Uterus (tissue), 4 donors: ENCODE data around the gene DAB2IP. TPM values are rescaled to one million over a fixed set of nuclear protein-coding genes. Genes with fewer than 3 reads are reported as not detected.

ENCODE experiments used
- DNase-seq, 2 donors: peaks; one replicate each; pipeline ENCODE4 v3.0.0-alpha.2; 2019 to 2020
- H3K27ac ChIP-seq, 2 donors: fragments of 200-600 bp; sonication (generic); 1 replicate in 1 of 2; 2 replicates in 1 of 2; pipeline ENCODE4 v1.5.1; 2016 to 2018
- H3K27me3 ChIP-seq, 2 donors: fragments of 200-600 bp; sonication (generic); one replicate each; pipeline ENCODE4 v1.5.1; 2018 to 2019; ENCODE audit warnings: control low read depth in 1 of 2
- H3K36me3 ChIP-seq, 2 donors: fragments of 200-600 bp; sonication (generic); one replicate each; pipeline ENCODE4 v1.5.1; 2019; ENCODE audit warnings: control low read depth in 1 of 2
- H3K4me1 ChIP-seq, 2 donors: fragments of 200-600 bp; sonication (generic); one replicate each; pipeline ENCODE4 v1.5.1; 2018 to 2019; ENCODE audit warnings: control low read depth in 1 of 2
- H3K4me3 ChIP-seq, 2 donors: fragments of 200-600 bp; sonication (generic); 1 replicate in 1 of 2; 2 replicates in 1 of 2; pipeline ENCODE4 v1.5.1; 2018 to 2019; ENCODE audit warnings: mild to moderate bottlenecking in 1 of 2
- H3K9me3 ChIP-seq, 2 donors: fragments of 200-600 bp; sonication (generic); one replicate each; pipeline ENCODE4 v1.5.1; 2019; ENCODE audit warnings: control low read depth in 1 of 2
- POLR2A ChIP-seq, 2 donors: fragments of 450-650 bp; IDR thresholded peaks; one replicate each; pipeline ENCODE4 v1.6.1; 2016; ENCODE audit warnings: antibody characterized with exemption in 2 of 2, mild to moderate bottlenecking in 1 of 2, moderate library complexity in 1 of 2
- intact Hi-C: fragments of 100-400 bp; cut with DNase I; formaldehyde crosslinking; loops from one replicate; pipeline ENCODE4 v1.15.1; 2023; ENCODE audit warnings: low total_unique reads
- total RNA-seq, 4 donors: library from RNA; depleted of rRNA in 3 of 4; stranded (reverse); fragments of >200 nt in 3 of 4; gene quantifications; one replicate each; pipeline versions ENCODE4 v1.1.0 to v1.2.4, GENCODE V29; 2014 to 2023
- TF ChIP-seq, protein P1 (sequence below), 4 experiments: fragments of 200-600 bp in 2 of 4; fragments of 450-650 bp in 2 of 4; sonication (generic) in 2 of 4; IDR thresholded peaks; one replicate each; pipeline ENCODE4 v1.5.1; 2016 to 2019; ENCODE audit warnings: antibody characterized with exemption in 4 of 4, mild to moderate bottlenecking in 2 of 4, moderate library complexity in 1 of 4
- donor health status: DM: yes; HTN: yes; CAD: no.

Gene DAB2IP
- total RNA-seq, 4 donors from 2014 or later: 22.0 to 139 (median 31.6) TPM

DNA sequence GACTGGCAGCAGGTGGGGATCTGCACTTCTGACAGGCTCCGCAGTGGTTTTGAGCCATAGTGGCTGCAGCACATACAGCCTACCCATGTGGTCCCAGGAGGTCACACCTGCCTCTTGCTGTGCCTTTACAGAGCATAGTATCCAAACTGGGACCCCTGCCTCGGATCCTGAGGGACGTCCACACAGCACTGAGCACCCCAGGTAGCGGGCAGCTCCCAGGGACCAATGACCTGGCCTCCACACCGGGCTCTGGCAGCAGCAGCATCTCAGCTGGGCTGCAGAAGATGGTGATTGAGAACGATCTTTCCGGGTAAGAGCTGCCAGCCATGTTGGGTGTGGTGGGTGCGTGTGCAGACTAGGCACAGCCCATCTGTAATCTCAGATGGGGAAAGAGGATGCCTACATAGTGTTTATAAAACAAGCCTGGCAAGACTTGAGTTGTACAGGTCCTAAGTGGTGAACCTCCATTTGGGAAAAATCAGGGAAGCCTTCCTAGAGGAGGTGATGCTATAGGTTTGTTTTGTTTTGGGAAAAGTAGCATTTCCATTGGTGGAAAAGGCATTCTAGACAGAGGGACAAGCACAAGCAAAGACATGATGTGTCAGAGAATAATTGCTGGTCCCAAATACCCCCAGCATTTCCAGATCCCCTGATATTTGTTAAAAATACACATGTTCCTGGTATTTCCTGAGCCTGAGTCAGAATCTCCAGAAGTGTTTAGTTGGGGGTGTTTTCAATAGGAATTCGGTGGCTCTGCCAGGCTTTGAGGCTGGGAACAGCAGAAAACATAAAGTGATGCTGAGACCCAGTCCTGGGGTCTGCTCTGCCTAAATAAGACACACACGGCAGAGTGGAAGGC is 119.2 kb downstream of the DAB2IP start:
- Histone ChIP-seq H3K36me3 (no peaks in the 10 kb centered on the region), H3K27ac (peak overlapping the region; percentile 89)

DNA sequence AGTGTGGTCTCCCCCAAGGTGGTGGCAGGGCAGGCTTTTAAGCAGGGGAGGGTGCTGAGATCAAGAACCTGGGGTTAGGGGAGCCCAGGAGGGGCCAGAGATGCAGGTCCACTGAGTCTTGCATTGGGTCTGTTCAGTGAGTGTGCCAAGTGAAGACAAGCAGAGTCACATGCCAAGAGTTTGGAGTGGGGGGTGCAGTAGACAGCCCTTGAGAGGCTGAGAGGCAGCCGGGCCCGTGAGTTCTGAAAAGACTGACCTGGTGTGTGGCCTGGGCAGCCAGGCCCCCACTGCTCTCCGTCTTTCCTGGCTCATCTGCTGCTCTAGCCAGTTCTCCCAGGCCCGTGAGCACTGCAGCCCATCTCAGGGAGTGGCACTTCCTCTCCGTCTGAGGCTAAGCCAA is 120.0 kb downstream of the DAB2IP start:
- peak; percentile 53 to 74 for DNase-seq
- H3K4me3 ChIP-seq: no peak overlapping the region
- intact Hi-C loops: no loop called here

More for the DNA sequence above, 119.2 kb downstream of the DAB2IP start:
- no peak overlapping the region for H3K4me3 ChIP-seq
- DNase-seq: no peak
- H3K9me3 ChIP-seq: no peaks in the 10 kb centered on the region
- H3K4me1 ChIP-seq: peaks cover 4 to 27% of the 10 kb centered on the region in 2 donors
- TF ChIP-seq, protein P1, sequence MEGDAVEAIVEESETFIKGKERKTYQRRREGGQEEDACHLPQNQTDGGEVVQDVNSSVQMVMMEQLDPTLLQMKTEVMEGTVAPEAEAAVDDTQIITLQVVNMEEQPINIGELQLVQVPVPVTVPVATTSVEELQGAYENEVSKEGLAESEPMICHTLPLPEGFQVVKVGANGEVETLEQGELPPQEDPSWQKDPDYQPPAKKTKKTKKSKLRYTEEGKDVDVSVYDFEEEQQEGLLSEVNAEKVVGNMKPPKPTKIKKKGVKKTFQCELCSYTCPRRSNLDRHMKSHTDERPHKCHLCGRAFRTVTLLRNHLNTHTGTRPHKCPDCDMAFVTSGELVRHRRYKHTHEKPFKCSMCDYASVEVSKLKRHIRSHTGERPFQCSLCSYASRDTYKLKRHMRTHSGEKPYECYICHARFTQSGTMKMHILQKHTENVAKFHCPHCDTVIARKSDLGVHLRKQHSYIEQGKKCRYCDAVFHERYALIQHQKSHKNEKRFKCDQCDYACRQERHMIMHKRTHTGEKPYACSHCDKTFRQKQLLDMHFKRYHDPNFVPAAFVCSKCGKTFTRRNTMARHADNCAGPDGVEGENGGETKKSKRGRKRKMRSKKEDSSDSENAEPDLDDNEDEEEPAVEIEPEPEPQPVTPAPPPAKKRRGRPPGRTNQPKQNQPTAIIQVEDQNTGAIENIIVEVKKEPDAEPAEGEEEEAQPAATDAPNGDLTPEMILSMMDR (IDR thresholded peaks at IDR 0.05): no peak
- TF ChIP-seq POLR2A (IDR thresholded peaks at IDR 0.05): no peak
- intact Hi-C loops: no loop called here
- H3K27me3 ChIP-seq: no peaks in the 10 kb centered on the region

DNA sequence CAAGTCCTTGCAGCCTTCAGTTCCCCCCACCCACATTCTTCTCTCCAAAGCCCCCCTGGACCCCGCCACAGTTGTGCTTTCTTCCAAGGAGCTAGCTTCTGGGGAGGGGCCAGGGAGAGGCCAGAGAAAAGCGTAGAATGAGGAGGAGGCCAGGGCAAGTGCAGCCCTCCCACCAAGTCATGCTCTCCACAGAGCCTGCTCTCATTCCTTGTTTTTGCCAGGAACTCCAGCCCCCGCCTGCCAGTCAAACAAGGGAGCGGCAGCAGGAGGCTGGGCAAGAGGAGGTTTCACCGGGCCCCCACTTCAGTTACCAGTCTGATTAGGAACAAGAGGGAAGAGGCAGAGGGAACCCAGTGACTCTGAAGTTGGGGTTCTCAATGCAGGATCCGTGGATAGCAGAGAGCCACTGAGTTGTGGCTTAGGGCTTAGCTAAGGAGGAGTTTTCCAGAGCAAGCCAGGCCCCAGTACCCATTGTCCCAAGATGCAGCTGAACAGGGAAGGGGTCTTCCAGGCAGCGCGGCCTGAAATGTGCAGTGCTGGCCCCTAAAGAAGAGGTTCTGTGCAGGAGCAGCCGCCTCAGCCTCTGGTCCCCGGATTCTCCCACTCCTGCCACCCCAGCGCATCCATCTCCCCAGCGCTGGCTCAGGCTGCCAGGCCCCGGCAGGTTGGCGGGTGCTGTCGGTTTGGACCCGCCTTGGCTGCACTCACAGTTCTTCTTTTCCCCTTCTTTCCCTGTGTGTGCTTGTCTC is 120.6 kb downstream of the DAB2IP start:
- Histone ChIP-seq H3K9me3 (no peaks in the 10 kb centered on the region), H3K36me3 (no peaks in the 10 kb centered on the region), H3K27ac (peak overlapping the region; percentile 89), H3K4me3 (no peak overlapping the region), H3K27me3 (no peaks in the 10 kb centered on the region), H3K4me1 (peaks cover 4 to 27% of the 10 kb centered on the region in 2 donors)
- intact Hi-C loops: no loop called here
- DNase-seq: peak; percentile 70 to 81
- no peak for TF ChIP-seq POLR2A (IDR thresholded peaks at IDR 0.05)
- TF ChIP-seq, protein P1 (IDR thresholded peaks at IDR 0.05): no peak

More for the DNA sequence above, 120.0 kb downstream of the DAB2IP start:
- Histone ChIP-seq H3K36me3 (no peaks in the 10 kb centered on the region), H3K27me3 (no peaks in the 10 kb centered on the region), H3K4me1 (peaks cover 4 to 27% of the 10 kb centered on the region in 2 donors), H3K9me3 (no peaks in the 10 kb centered on the region), H3K27ac (peak overlapping the region; percentile 89)
- TF ChIP-seq POLR2A (IDR thresholded peaks at IDR 0.05): no peak
- TF ChIP-seq, protein P1 (IDR thresholded peaks at IDR 0.05): no peak

DNA sequence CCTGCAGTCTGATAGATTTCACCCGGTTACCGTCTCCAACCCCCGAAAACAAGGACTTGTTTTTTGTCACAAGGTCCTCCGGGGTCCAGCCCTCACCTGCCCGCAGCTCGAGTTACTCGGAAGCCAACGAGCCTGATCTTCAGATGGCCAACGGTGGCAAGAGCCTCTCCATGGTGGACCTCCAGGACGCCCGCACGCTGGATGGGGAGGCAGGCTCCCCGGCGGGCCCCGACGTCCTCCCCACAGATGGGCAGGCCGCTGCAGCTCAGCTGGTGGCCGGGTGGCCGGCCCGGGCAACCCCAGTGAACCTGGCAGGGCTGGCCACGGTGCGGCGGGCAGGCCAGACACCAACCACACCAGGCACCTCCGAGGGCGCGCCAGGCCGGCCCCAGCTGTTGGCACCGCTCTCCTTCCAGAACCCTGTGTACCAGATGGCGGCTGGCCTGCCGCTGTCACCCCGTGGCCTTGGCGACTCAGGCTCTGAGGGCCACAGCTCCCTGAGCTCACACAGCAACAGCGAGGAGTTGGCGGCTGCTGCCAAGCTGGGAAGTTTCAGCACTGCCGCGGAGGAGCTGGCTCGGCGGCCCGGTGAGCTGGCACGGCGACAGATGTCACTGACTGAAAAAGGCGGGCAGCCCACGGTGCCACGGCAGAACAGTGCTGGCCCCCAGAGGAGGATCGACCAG is 121.3 kb downstream of the DAB2IP start:
- Histone ChIP-seq H3K9me3 (no peaks in the 10 kb centered on the region), H3K27ac (peak overlapping the region; percentile 89), H3K4me3 (no peak overlapping the region), H3K36me3 (no peaks in the 10 kb centered on the region), H3K27me3 (no peaks in the 10 kb centered on the region), H3K4me1 (peaks cover 4 to 27% of the 10 kb centered on the region in 2 donors)
- TF ChIP-seq, protein P1 (IDR thresholded peaks at IDR 0.05): no peak
- no peak for TF ChIP-seq POLR2A (IDR thresholded peaks at IDR 0.05)
- intact Hi-C loops: no loop called here
- no peak for DNase-seq
